Frontal cortex (tissue), 4 donors: Measurements from ENCODE around the gene ESPN. TPM values are rescaled to one million over a fixed set of nuclear protein-coding genes. Genes with fewer than 3 reads are reported as not detected.
A peak's percentile ranks its signal among the peaks of the same experiment; 100 is the strongest.
"Not testable (repeated sequence)": the region's sequence is repeated elsewhere in the genome, so short reads cannot be mapped to it uniquely, and the experiment has no call there.

ENCODE experiments used
- DNase-seq, 2 donors: peaks; one replicate each; pipeline ENCODE4 v3.0.0; 2012; ENCODE audit warnings: low spot score in 2 of 2
- FAIRE-seq: peaks from 2 replicates; lab custom pipeline; 2012; peaks lifted over from hg19 to GRCh38; lab: Jason Lieb, UNC
- total RNA-seq: library from RNA; depleted of rRNA; stranded (reverse); fragments of >200 nt; gene quantifications from one replicate; pipeline ENCODE4 v1.2.3, GENCODE V29; 2014
- donor health status: control.
- donor health status: control.
- donor health status: control.

The ESPN gene
- total RNA-seq, 1 donor from 2014 or later: not detected

- DNase-seq: no peak
- FAIRE-seq: no peak
Observed at GRCh38 chr1:6445062-6445763, 20.6 kb downstream of the ESPN start.

DNA sequence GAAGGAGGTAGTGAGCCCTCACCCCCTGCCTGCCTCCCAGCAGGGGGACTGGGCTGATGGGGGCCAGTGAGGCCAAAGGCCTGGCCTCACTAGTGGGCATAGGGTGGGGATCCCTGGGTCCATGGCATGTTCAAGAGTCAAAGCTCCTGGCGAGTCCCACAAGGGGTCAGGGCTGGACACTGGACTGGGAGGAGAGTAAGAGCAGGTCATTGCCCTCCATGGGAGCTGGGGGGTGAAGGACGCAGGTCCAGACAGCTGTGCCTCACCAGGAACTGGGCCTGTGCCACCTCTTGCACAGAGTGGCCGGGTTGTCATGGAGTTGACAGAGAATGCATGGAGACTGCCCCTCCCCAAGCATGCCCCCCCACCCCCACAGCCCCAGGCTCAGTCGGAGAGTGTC, 21.4 kb downstream of the ESPN start:
- FAIRE-seq, DNase-seq: not testable (repeated sequence)

DNA sequence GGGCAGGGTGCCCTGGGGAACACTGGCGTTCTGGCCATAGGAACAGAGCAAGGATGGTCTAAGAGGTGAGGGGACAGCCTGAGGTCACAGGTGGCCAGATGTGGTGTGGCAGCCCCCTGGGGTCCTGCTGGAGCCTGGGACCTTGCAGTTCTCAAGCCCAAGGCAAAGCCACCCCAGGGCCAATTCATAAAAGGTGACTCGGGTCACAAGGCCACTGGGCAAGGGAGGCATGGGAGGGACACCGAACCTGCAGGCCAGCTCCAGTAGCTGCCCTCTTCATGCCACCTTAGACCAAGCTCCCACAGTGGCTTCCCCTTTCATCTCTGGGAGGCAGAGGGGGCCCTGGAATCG, 22.1 kb downstream of the ESPN start:
- DNase-seq (no peak), FAIRE-seq (no peak)

GRCh38 chr1:6447016-6447817, 22.6 kb downstream of the ESPN start:
- DNase-seq: no peak
- FAIRE-seq: no peak

GRCh38 chr1:6447818-6448748, 23.5 kb downstream of the ESPN start:
- DNase-seq (no peak), FAIRE-seq (no peak)

DNA sequence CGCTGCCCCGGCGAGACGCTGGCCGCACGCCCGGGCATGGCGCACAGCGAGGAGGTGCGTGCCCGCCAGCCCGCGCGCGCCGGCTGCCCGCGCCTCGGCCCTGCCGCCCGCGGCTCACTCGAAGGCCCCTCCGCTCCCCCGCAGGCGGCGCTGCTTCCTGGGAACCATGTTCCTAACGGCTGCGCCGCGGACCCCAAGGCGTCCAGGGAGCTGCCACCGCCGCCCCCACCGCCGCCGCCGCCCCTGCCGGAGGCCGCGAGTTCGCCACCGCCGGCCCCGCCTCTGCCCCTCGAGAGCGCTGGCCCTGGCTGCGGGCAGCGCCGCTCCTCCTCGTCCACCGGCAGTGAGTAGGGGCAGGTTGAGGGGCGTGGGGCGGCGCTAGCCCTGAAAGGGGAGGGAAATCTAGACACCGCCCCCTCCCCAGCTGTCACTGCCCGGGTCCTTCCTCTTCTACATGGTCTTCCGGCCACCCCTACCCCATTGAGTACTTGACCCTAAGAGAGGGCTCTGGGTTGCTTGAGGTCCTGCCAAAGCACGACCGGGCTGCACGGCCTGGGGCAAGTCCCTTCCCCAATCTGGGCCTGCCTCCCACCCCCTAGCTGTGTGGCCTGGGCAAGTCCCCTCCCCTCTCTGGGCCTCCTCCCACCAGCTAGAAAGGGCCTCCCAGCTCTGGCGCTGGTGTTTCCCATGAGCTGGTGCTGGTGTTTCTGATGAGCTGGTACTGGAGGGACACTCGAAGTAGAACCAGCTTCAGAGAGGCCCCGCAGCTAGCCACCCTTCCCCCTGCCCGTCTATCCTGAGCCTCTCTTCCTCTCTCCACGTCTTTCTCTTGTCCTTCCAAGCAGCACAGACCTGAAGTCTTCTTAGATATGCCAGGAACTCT, 24.4 kb downstream of the ESPN start:
- DNase-seq: peak in 1 of 2 donors; percentile 58
- no peak for FAIRE-seq

GRCh38 chr1:6450005-6450450, 25.5 kb downstream of the ESPN start:
- no peak for DNase-seq
- no peak for FAIRE-seq

DNA sequence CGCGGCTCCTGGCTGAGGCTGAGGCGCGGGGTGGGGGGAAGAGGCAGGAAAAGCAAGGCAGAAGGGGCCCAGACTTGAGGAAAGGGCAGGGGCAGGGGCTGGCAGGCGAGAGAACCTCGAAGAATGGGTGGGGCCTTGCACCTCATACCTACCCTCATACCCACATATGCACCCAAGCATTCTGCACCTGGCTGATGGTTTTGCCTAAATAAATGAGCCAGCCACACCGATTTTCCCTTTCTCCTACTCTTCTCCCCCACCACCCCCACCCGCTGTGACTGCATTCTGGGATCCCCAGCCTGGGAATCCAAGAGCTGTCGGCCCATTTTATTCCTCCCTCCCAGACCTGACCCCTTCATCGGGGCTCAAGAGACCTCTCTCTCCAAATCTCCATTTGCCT, 25.9 kb downstream of the ESPN start:
- DNase-seq, FAIRE-seq: not testable (repeated sequence)

- FAIRE-seq (no peak), DNase-seq (no peak)
Observed at GRCh38 chr1:6450943-6451373, 26.4 kb downstream of the ESPN start.

- DNase-seq, FAIRE-seq: not testable (repeated sequence)
Observed at GRCh38 chr1:6453895-6454855, 29.6 kb downstream of the ESPN start.

GRCh38 chr1:6454856-6455751, 30.5 kb downstream of the ESPN start:
- FAIRE-seq: no peak
- DNase-seq: no peak

DNA sequence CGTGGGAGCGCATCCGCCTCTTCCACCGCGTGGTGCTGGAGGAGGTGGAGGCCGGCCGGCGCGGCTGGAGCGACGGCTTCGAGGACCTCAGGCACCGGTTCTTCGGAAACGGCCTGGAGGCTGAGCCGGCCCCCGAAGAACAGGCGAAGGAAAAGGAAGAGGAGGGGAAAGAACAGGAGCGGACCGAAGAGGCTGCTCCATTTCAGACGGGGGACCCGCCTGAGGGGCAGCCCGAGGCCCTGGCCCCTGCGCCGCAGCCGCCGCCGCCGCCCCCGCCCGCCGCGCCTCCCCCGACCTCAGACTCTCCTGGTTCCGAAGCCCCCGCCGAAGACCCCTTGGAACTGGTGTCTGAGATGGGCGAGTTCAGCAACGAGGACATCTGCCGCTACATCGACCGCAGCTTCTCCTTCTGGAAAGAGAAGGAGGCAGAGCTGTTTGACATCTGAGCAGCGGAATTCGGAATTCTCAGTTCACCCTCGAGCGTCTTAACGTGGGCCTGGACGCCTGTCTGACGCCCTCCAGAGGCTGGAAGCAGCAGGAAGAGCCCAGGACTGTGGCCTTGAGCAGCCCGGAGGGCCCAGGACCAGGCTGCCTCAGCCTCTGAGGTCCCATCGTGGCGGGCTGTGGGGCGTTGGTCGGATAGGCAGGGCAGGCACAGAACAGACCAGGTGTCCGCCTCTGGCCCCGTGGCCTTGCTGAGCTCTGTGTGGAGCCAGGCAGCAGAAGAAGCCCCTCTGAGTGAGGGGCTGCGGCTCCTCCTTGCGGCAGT, 31.4 kb downstream of the ESPN start:
- DNase-seq, FAIRE-seq: not testable (repeated sequence)

DNA sequence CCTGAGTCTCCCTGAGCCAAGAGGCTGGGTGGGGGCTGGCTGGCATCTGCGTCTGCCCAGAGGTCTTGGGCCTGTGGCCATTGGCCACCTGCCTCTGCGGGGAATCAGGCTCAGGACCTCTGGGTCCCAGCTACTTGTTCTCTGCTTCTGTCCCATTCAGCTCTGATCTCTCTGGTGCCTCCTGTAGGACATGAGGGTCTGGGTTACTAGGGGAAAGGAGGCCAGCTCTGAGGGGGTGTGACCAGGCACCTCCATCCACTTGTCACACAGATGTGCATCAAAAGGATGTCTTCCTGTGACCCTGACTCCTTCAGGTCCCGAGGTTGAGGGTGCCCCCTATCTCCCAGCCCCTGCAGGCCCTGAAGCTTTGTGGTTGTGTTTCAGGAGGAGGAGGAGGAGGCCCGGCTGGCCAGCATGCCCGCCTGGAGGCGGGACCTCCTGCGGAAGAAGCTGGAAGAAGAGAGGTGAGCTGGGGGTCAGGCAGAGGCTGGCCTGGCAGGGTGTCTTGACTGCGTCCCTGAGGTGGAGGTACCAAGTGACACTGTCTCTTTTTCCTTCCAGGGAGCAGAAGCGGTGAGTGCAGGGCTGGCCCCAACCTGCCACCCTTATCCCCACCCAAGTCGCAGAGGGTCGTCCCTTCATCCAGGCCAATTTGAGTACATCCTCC, 32.4 kb downstream of the ESPN start:
- no peak for FAIRE-seq
- no peak for DNase-seq

- DNase-seq (no peak), FAIRE-seq (no peak)
Observed at GRCh38 chr1:6459850-6460265, 35.3 kb downstream of the ESPN start.

DNA sequence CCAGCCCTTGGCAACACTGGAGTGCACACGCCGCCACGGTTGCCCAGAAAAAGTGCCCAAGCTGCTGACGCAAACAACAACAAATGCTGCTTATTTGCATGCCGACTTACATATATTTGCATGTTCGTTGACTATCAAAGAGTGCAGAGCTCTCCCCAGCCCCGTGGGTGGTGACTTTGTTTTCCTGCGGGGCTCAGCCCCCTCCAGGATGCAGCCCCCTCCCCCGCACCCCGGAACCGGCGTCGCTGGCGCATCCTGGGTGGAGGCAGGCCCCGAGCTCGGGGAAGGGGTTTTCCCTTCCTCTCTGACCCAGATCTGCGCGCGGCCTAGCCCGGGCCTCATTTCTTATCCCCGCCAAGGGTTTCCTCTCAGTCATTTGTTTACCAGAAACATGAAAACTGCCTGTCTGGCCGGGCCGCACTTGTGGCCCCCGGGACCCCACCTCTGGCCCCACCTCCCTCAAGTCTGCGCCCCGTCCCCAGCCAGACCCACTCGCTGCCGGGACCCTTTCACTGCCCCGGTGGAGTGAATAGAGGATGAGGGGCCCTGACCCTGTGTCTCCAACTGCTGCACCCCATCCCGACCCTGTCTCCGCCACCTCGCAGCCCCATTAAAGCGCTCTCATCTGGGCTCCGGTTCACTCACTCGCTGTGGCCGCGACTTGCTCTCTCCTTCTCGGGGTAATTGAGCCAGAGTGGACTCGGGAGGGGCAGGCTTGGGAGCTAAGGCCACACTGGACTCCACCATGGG, 35.9 kb downstream of the ESPN start:
- DNase-seq (peak in 1 of 2 donors; percentile 42), FAIRE-seq (no peak)
